ENCODE results near the gene KANSL1.

Gene KANSL1

DNA sequence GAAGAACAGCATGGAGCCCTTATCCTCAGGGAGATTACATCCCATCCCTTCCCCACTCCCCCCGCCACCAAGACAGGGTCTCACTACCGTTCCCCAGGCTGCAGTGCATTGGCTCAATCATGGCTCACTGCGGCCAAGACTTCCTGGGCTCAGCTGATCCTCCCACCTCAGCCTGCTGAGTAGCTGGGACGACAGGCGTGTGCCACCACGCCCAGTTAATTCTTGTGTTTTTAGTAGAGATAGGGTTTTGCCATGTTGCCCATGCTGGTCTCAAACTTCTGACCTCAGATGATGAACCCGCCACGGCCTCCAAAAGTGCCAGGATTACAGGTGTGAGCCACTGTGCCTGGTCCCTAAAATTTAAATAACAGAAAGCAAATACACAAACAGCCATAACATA lies 145.4 kb downstream of the KANSL1 start:
- Histone ChIP-seq H3K27ac (ENCODE audit: low read depth, low read length) (no peak overlapping the region), H4K20me1 (ENCODE audit: low read depth, low read length) (no peaks in the 10 kb centered on the region), H3K4me3 (ENCODE audit: insufficient read depth, low read length, poor library complexity, severe bottlenecking) (no peak overlapping the region), H3K4me2 (ENCODE audit: low read depth, low read length, poor library complexity, severe bottlenecking) (no peak overlapping the region), H3K36me3 (ENCODE audit: low read length) (peaks cover 18% of the 10 kb centered on the region; the same call in 1 of the 2 replicates), H3K9me2 (replicated peaks; ENCODE audit: insufficient read depth, low read length) (no peaks in the 10 kb centered on the region), H3K79me2 (ENCODE audit: insufficient read depth, low read length) (no peaks in the 10 kb centered on the region; the same call in 1 of the 2 replicates), H2AFZ (ENCODE audit: low read depth, low read length, severe bottlenecking) (no peak overlapping the region), H3F3A (ENCODE audit: insufficient read depth) (0 out of 2 replicates have a peak, but pooled peaks cover 3% of the 10 kb centered on the region), H3K9ac (ENCODE audit: low read length) (no peak overlapping the region), H3K27me3 (ENCODE audit: low read length) (no peaks in the 10 kb centered on the region), H3K9me3 (ENCODE audit: insufficient read depth, low read length) (no peaks in the 10 kb centered on the region)
- no peak for TF ChIP-seq EZH2phosphoT487 (conservative IDR thresholded peaks at IDR 0.05; ENCODE audit: low read length)
- TF ChIP-seq, protein P1, sequence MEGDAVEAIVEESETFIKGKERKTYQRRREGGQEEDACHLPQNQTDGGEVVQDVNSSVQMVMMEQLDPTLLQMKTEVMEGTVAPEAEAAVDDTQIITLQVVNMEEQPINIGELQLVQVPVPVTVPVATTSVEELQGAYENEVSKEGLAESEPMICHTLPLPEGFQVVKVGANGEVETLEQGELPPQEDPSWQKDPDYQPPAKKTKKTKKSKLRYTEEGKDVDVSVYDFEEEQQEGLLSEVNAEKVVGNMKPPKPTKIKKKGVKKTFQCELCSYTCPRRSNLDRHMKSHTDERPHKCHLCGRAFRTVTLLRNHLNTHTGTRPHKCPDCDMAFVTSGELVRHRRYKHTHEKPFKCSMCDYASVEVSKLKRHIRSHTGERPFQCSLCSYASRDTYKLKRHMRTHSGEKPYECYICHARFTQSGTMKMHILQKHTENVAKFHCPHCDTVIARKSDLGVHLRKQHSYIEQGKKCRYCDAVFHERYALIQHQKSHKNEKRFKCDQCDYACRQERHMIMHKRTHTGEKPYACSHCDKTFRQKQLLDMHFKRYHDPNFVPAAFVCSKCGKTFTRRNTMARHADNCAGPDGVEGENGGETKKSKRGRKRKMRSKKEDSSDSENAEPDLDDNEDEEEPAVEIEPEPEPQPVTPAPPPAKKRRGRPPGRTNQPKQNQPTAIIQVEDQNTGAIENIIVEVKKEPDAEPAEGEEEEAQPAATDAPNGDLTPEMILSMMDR (IDR thresholded peaks at IDR 0.05; ENCODE audit: insufficient read depth, low read length, poor library complexity, severe bottlenecking), result no peak

DNA sequence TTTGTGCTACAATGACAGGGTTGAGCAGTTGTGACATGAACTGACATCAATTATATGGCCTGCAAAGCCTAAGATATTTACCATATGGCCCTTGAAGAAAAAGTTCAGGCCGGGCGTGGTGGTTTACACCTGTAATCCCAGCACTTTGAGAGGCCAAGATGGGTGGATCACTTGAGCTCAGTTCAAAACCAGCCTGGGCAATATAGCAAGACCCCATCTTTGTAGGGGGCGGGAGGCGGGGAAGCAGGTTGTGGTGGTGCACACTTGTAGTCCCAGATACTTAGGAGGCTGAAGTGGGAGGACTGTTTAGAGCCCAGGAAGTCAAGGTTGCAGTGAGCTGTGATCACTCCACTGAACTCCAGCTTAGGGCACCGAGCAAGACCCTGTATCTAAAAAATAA lies 145.8 kb downstream of the KANSL1 start:
- H3K36me3 ChIP-seq (ENCODE audit: low read length), result peaks cover 23% of the 10 kb centered on the region; the same call in 1 of the 2 replicates

DNA sequence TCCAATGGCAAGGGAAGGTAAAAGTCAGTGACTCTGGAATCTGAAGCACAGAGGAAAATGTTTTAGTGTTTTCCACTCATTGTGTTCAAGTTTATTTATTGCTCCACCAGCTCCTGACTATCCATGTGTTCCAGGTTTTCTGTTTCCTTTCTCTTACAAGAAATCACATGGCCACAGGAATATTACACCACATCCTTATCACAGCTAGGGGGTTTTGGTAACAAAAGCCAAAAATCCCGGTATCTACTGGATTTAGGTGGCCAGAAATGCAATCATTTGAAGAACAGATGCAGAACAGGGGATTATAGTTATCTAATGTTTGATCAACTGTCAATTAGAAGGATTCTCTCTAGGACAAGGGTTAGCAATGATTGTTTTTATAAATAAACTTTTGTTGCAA lies 146.3 kb downstream of the KANSL1 start:
- no peak overlapping the region for H3K27ac ChIP-seq (ENCODE audit: low read depth, low read length)
- H3K9ac ChIP-seq (ENCODE audit: low read length), result no peak overlapping the region
- H3K4me2 ChIP-seq (ENCODE audit: low read depth, low read length, poor library complexity, severe bottlenecking), result no peak overlapping the region
- H2AFZ ChIP-seq (ENCODE audit: low read depth, low read length, severe bottlenecking), result no peak overlapping the region
- 0 out of 2 replicates have a peak, but pooled peaks cover 3% of the 10 kb centered on the region for H3F3A ChIP-seq (ENCODE audit: insufficient read depth)
- H3K27me3 ChIP-seq (ENCODE audit: low read length), result no peaks in the 10 kb centered on the region
- no peaks in the 10 kb centered on the region; the same call in 1 of the 2 replicates for H3K79me2 ChIP-seq (ENCODE audit: insufficient read depth, low read length)
- TF ChIP-seq, protein P1 (IDR thresholded peaks at IDR 0.05; ENCODE audit: insufficient read depth, low read length, poor library complexity, severe bottlenecking), result no peak
- H3K4me3 ChIP-seq (ENCODE audit: insufficient read depth, low read length, poor library complexity, severe bottlenecking), result no peak overlapping the region
- no peaks in the 10 kb centered on the region for H4K20me1 ChIP-seq (ENCODE audit: low read depth, low read length)
- no peaks in the 10 kb centered on the region for H3K9me2 ChIP-seq (replicated peaks; ENCODE audit: insufficient read depth, low read length)
- H3K36me3 ChIP-seq (ENCODE audit: low read length), result peaks cover 27% of the 10 kb centered on the region; the same call in 1 of the 2 replicates
- H3K9me3 ChIP-seq (ENCODE audit: insufficient read depth, low read length), result no peaks in the 10 kb centered on the region

More for the DNA sequence above, 145.8 kb downstream of the KANSL1 start:
- Histone ChIP-seq H3K79me2 (ENCODE audit: insufficient read depth, low read length) (no peaks in the 10 kb centered on the region; the same call in 1 of the 2 replicates), H3K27ac (ENCODE audit: low read depth, low read length) (no peak overlapping the region), H2AFZ (ENCODE audit: low read depth, low read length, severe bottlenecking) (no peak overlapping the region), H4K20me1 (ENCODE audit: low read depth, low read length) (no peaks in the 10 kb centered on the region), H3K4me2 (ENCODE audit: low read depth, low read length, poor library complexity, severe bottlenecking) (no peak overlapping the region), H3K4me3 (ENCODE audit: insufficient read depth, low read length, poor library complexity, severe bottlenecking) (no peak overlapping the region), H3K9me3 (ENCODE audit: insufficient read depth, low read length) (no peaks in the 10 kb centered on the region), H3K9me2 (replicated peaks; ENCODE audit: insufficient read depth, low read length) (no peaks in the 10 kb centered on the region), H3F3A (ENCODE audit: insufficient read depth) (0 out of 2 replicates have a peak, but pooled peaks cover 3% of the 10 kb centered on the region), H3K9ac (ENCODE audit: low read length) (no peak overlapping the region), H3K27me3 (ENCODE audit: low read length) (no peaks in the 10 kb centered on the region)
- no peak for TF ChIP-seq EZH2phosphoT487 (conservative IDR thresholded peaks at IDR 0.05; ENCODE audit: low read length)
- TF ChIP-seq, protein P1 (IDR thresholded peaks at IDR 0.05; ENCODE audit: insufficient read depth, low read length, poor library complexity, severe bottlenecking), result no peak

Data from SU-DHL-6 (cell line).